Measurements from ENCODE around the gene IMPDH1.

IMPDH1 gene

DNA sequence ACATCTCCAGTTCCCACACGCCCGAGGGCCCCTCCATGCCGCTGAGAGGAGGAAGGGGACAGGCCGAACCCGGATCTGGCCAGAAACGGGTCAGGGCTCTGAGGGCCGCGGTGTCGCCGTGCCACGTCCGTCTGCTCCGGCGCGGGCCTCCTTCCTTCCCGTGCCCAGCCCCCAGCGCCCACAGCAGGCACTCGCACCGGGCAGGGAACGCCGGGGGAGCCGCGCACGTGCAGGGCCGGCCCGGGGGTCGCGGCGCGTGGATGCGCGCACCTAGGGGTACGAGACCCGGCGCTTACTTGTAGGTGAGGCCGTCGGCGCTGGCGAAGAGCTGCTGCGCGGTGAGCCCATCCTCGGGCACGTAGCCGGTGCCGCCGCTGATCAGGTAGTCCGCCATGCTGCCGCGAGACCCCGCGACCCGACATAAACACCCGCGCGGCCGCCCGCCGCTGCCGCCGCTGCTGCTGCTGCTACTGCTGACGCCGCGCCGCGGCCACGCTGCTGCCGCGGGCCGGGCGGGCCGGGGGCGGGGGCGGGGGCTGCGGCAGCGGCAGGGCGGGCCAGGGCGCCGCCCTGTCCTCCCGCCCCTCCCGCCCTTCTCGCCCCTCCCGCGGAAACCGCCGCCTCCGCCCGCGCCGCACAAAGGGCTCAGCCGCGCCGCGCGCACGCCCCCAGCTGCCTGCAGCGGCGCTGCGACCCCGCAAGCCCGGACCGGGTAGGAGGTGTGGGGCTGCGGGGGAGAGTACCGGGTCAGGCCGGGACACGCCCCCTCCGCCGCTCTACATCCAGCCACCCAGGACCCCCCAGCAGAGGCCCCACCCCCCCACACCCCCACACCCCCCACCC, 4.1 kb downstream of the IMPDH1 start:
- peak overlapping the region; percentile 81 for H2AK5ac ChIP-seq (ENCODE audit: low read depth, low read length)
- peak overlapping the region; percentile 88 for H3K9ac ChIP-seq (ENCODE audit: low read depth, low read length, poor library complexity)
- H3K79me1 ChIP-seq (ENCODE audit: low read depth, low read length) = peaks cover 2% of the 10 kb centered on the region
- peaks cover 2 to 9% of the 10 kb centered on the region in 2 donors for H3K36me3 ChIP-seq (replicated peaks in 1 of 2; ENCODE audit: control insufficient read depth in 2 of 2, insufficient read depth in 2 of 2, low read length in 2 of 2)
- H2BK5ac ChIP-seq (ENCODE audit: low read length) = no peak overlapping the region
- peak overlapping the region; percentile 87 for H3K4me2 ChIP-seq (ENCODE audit: insufficient read depth, low read length, poor library complexity, severe bottlenecking)
- H2BK12ac ChIP-seq (ENCODE audit: low read length) = peak overlapping the region; percentile 36
- peak overlapping the region; percentile 73 for H4K91ac ChIP-seq (ENCODE audit: low read depth, low read length, poor library complexity)
- peak overlapping the region; percentile 96 for H2AFZ ChIP-seq (ENCODE audit: low read length)
- H2BK15ac ChIP-seq (ENCODE audit: low read length) = no peak overlapping the region
- H3K4me1 ChIP-seq (ENCODE audit: control insufficient read depth in 2 of 2, insufficient read depth in 1 of 2, low read depth in 1 of 2, low read length in 2 of 2) = peaks cover 23 to 29% of the 10 kb centered on the region in 2 donors
- peak overlapping the region; percentile 66 for H4K8ac ChIP-seq (ENCODE audit: low read depth, low read length)
- H3K27me3 ChIP-seq (ENCODE audit: control insufficient read depth in 3 of 3, insufficient read depth in 3 of 3, low read depth in 1 of 3, low read length in 3 of 3) = peaks cover 0 to 53% (median 11%) of the 10 kb centered on the region in 3 experiments
- H3K18ac ChIP-seq (ENCODE audit: low read length) = peak overlapping the region; percentile 95
- H3K23ac ChIP-seq (ENCODE audit: low read depth, low read length, poor library complexity) = peak overlapping the region; percentile 92
- H3K27ac ChIP-seq (replicated peaks; ENCODE audit: low read length) = no peak overlapping the region
- DNase-seq (ENCODE audit: low spot score) = peak; percentile 57
- no peak overlapping the region for H3K4ac ChIP-seq (ENCODE audit: low read length)
- H3K9me3 ChIP-seq (replicated peaks in 1 of 2; ENCODE audit: control insufficient read depth in 2 of 2, insufficient read depth in 1 of 2, low read depth in 1 of 2, low read length in 2 of 2) = no peaks in the 10 kb centered on the region
- no CpG with 5 or more reads among the region's 107 CpGs for WGBS, 2 donors (ENCODE audit: extremely low coverage in 2 of 2, insufficient read length in 2 of 2, insufficient replicate concordance in 1 of 2)
- peak overlapping the region; percentile 74 to 86 for H3K4me3 ChIP-seq (ENCODE audit: low read length in 2 of 2)
- H3K14ac ChIP-seq (ENCODE audit: low read length) = peak overlapping the region; percentile 92
- no peak overlapping the region for H2BK120ac ChIP-seq (ENCODE audit: low read depth, low read length)

DNA sequence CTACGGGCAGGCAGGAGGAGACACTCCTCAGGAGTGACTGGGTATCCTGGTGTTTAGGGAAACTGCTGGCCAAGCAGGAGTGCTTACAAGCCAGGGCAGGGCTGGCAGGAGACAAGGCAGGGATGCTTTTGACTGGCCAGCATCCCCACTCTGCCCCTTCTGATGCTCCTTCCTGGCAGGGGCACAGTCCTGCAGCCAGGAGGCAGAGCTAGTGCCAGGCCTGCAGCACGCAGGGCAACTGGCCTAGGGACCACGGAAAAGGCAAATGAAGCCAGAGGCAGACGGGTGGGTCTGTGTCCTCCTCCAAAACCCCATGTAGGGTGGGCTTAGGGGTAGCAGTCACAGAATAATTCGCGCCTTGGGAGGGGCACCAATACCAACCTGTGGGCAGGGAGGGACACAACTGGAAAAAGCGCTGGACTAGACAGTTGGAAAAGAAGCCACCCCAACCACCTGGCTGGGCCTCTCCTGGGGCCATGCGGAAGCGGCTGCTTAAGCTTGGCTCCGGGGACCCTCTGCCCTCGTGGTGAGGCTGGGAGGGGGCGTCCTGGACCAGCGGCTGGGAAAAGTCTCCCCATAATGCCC, 4.8 kb downstream of the IMPDH1 start:
- H3K9me3 ChIP-seq (replicated peaks in 1 of 2; ENCODE audit: control insufficient read depth in 2 of 2, insufficient read depth in 1 of 2, low read depth in 1 of 2, low read length in 2 of 2) = no peaks in the 10 kb centered on the region
- H2BK5ac ChIP-seq (ENCODE audit: low read length) = no peak overlapping the region
- peak overlapping the region; percentile 87 for H3K4me2 ChIP-seq (ENCODE audit: insufficient read depth, low read length, poor library complexity, severe bottlenecking)
- no peak overlapping the region for H4K91ac ChIP-seq (ENCODE audit: low read depth, low read length, poor library complexity)
- H3K4me3 ChIP-seq (ENCODE audit: low read length in 2 of 2) = peak overlapping the region; percentile 74 to 86
- H3K23ac ChIP-seq (ENCODE audit: low read depth, low read length, poor library complexity) = peak overlapping the region; percentile 92
- peak overlapping the region; percentile 92 for H3K14ac ChIP-seq (ENCODE audit: low read length)
- peaks cover 23 to 29% of the 10 kb centered on the region in 2 donors for H3K4me1 ChIP-seq (ENCODE audit: control insufficient read depth in 2 of 2, insufficient read depth in 1 of 2, low read depth in 1 of 2, low read length in 2 of 2)
- H3K9ac ChIP-seq (ENCODE audit: low read depth, low read length, poor library complexity) = peak overlapping the region; percentile 88
- H3K18ac ChIP-seq (ENCODE audit: low read length) = peak overlapping the region; percentile 95
- H2BK12ac ChIP-seq (ENCODE audit: low read length) = peak overlapping the region; percentile 36
- H4K8ac ChIP-seq (ENCODE audit: low read depth, low read length) = no peak overlapping the region
- peaks cover 0 to 46% (median 9%) of the 10 kb centered on the region in 3 experiments for H3K27me3 ChIP-seq (ENCODE audit: control insufficient read depth in 3 of 3, insufficient read depth in 3 of 3, low read depth in 1 of 3, low read length in 3 of 3)
- H3K36me3 ChIP-seq (replicated peaks in 1 of 2; ENCODE audit: control insufficient read depth in 2 of 2, insufficient read depth in 2 of 2, low read length in 2 of 2) = peaks cover 7 to 15% of the 10 kb centered on the region in 2 donors
- peak overlapping the region; percentile 96 for H2AFZ ChIP-seq (ENCODE audit: low read length)
- H3K79me1 ChIP-seq (ENCODE audit: low read depth, low read length) = peaks cover 2% of the 10 kb centered on the region
- WGBS, 2 donors (ENCODE audit: extremely low coverage in 2 of 2, insufficient read length in 2 of 2, insufficient replicate concordance in 1 of 2) = no CpG with 5 or more reads among the region's 13 CpGs
- peak overlapping the region; percentile 81 for H2AK5ac ChIP-seq (ENCODE audit: low read depth, low read length)
- no peak for DNase-seq (ENCODE audit: low spot score)
- H3K27ac ChIP-seq (replicated peaks; ENCODE audit: low read length) = no peak overlapping the region
- no peak overlapping the region for H2BK15ac ChIP-seq (ENCODE audit: low read length)
- H3K4ac ChIP-seq (ENCODE audit: low read length) = no peak overlapping the region
- no peak overlapping the region for H2BK120ac ChIP-seq (ENCODE audit: low read depth, low read length)

DNA sequence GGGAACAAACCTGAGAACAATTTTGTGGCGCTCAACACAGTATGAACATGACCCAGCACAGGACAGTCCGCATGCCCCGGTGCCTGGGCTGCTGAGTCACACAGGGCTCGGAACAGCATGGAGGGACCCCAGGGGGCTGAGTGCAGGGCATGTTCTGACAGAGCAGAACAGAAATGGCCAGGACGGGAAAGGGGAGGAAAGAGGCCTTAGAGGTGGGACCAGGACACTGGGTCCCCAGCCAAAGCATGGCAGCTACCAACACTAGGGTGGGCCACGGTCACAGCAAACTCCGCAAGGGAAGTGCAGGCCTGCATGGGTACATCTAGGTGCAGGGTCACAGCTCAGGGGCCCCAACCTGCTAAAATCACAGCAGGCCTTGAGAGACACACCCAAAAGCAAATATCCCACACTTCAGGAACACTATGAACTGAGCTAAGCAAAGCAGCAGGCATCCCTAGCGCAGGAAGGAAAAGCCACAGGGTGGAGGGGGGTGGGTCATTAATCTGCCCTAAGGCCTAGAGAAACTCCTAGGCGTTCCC, 5.6 kb downstream of the IMPDH1 start:
- Histone ChIP-seq H3K4me1 (ENCODE audit: control insufficient read depth in 2 of 2, insufficient read depth in 1 of 2, low read depth in 1 of 2, low read length in 2 of 2) (peaks cover 23 to 26% of the 10 kb centered on the region in 2 donors), H3K27me3 (ENCODE audit: control insufficient read depth in 3 of 3, insufficient read depth in 3 of 3, low read depth in 1 of 3, low read length in 3 of 3) (peaks cover 0 to 42% (median 9%) of the 10 kb centered on the region in 3 experiments), H2BK15ac (ENCODE audit: low read length) (no peak overlapping the region), H3K4ac (ENCODE audit: low read length) (no peak overlapping the region), H3K36me3 (replicated peaks in 1 of 2; ENCODE audit: control insufficient read depth in 2 of 2, insufficient read depth in 2 of 2, low read length in 2 of 2) (peaks cover 10 to 20% of the 10 kb centered on the region in 2 donors), H4K91ac (ENCODE audit: low read depth, low read length, poor library complexity) (no peak overlapping the region), H3K18ac (ENCODE audit: low read length) (no peak overlapping the region), H3K27ac (replicated peaks; ENCODE audit: low read length) (no peak overlapping the region), H3K14ac (ENCODE audit: low read length) (no peak overlapping the region), H2BK120ac (ENCODE audit: low read depth, low read length) (no peak overlapping the region), H3K23ac (ENCODE audit: low read depth, low read length, poor library complexity) (no peak overlapping the region), H4K8ac (ENCODE audit: low read depth, low read length) (no peak overlapping the region), H2BK5ac (ENCODE audit: low read length) (no peak overlapping the region), H2BK12ac (ENCODE audit: low read length) (no peak overlapping the region), H3K9ac (ENCODE audit: low read depth, low read length, poor library complexity) (no peak overlapping the region), H2AFZ (ENCODE audit: low read length) (no peak overlapping the region), H2AK5ac (ENCODE audit: low read depth, low read length) (no peak overlapping the region), H3K9me3 (replicated peaks in 1 of 2; ENCODE audit: control insufficient read depth in 2 of 2, insufficient read depth in 1 of 2, low read depth in 1 of 2, low read length in 2 of 2) (no peaks in the 10 kb centered on the region), H3K79me1 (ENCODE audit: low read depth, low read length) (peaks cover 2% of the 10 kb centered on the region), H3K4me2 (ENCODE audit: insufficient read depth, low read length, poor library complexity, severe bottlenecking) (no peak overlapping the region), H3K4me3 (ENCODE audit: low read length in 2 of 2) (no peak overlapping the region)
- DNase-seq (ENCODE audit: low spot score) = no peak
- WGBS, 2 donors (ENCODE audit: extremely low coverage in 2 of 2, insufficient read length in 2 of 2, insufficient replicate concordance in 1 of 2) = no CpG with 5 or more reads among the region's 9 CpGs

DNA sequence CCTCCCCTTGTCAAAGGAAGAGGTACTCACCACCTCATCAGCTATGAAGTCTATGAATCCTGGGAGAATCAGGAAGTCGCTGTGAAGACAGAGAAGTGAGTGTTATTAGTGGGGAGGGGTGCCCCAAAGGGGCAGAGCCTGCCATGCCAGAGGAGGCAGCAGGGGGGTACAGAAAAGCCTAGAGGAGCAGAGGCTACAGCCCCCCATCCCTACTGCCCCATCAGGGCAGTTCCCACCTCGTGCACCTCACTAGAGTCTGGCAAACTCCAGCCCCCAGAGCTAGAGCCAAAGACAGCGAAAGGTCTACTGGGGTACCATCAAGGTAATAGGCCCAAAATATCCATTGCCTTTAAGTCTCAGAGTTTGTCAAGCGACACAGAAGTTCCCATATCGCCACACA, 6.1 kb downstream of the IMPDH1 start:
- H2BK120ac ChIP-seq (ENCODE audit: low read depth, low read length) = no peak overlapping the region
- no peak overlapping the region for H2AFZ ChIP-seq (ENCODE audit: low read length)
- H3K9me3 ChIP-seq (replicated peaks in 1 of 2; ENCODE audit: control insufficient read depth in 2 of 2, insufficient read depth in 1 of 2, low read depth in 1 of 2, low read length in 2 of 2) = no peaks in the 10 kb centered on the region
- peaks cover 2% of the 10 kb centered on the region for H3K79me1 ChIP-seq (ENCODE audit: low read depth, low read length)
- no peak overlapping the region for H3K14ac ChIP-seq (ENCODE audit: low read length)
- H2BK5ac ChIP-seq (ENCODE audit: low read length) = no peak overlapping the region
- no peak overlapping the region for H3K27ac ChIP-seq (replicated peaks; ENCODE audit: low read length)
- peaks cover 12 to 20% of the 10 kb centered on the region in 2 donors for H3K36me3 ChIP-seq (replicated peaks in 1 of 2; ENCODE audit: control insufficient read depth in 2 of 2, insufficient read depth in 2 of 2, low read length in 2 of 2)
- H3K4me3 ChIP-seq (ENCODE audit: low read length in 2 of 2) = no peak overlapping the region
- no peak overlapping the region for H3K9ac ChIP-seq (ENCODE audit: low read depth, low read length, poor library complexity)
- peaks cover 19 to 21% of the 10 kb centered on the region in 2 donors for H3K4me1 ChIP-seq (ENCODE audit: control insufficient read depth in 2 of 2, insufficient read depth in 1 of 2, low read depth in 1 of 2, low read length in 2 of 2)
- H2BK15ac ChIP-seq (ENCODE audit: low read length) = no peak overlapping the region
- H2BK12ac ChIP-seq (ENCODE audit: low read length) = no peak overlapping the region
- no peak overlapping the region for H3K4ac ChIP-seq (ENCODE audit: low read length)
- H3K18ac ChIP-seq (ENCODE audit: low read length) = no peak overlapping the region
- H2AK5ac ChIP-seq (ENCODE audit: low read depth, low read length) = no peak overlapping the region
- no peak overlapping the region for H3K23ac ChIP-seq (ENCODE audit: low read depth, low read length, poor library complexity)
- H4K8ac ChIP-seq (ENCODE audit: low read depth, low read length) = no peak overlapping the region
- WGBS, 2 donors (ENCODE audit: extremely low coverage in 2 of 2, insufficient read length in 2 of 2, insufficient replicate concordance in 1 of 2) = no CpG with 5 or more reads among the region's 5 CpGs
- no peak overlapping the region for H3K4me2 ChIP-seq (ENCODE audit: insufficient read depth, low read length, poor library complexity, severe bottlenecking)
- H3K27me3 ChIP-seq (ENCODE audit: control insufficient read depth in 3 of 3, insufficient read depth in 3 of 3, low read depth in 1 of 3, low read length in 3 of 3) = peaks cover 0 to 37% (median 5%) of the 10 kb centered on the region in 3 experiments
- DNase-seq (ENCODE audit: low spot score) = no peak
- no peak overlapping the region for H4K91ac ChIP-seq (ENCODE audit: low read depth, low read length, poor library complexity)
